ENCODE results near the gene XKR8.
"Not testable (repeated sequence)": the region's sequence is repeated elsewhere in the genome, so short reads cannot be mapped to it uniquely, and the experiment has no call there.

XKR8 gene

GRCh38 chr1:27990920-27991537 is 31.3 kb downstream of the XKR8 start:
- TF ChIP-seq CTCF (IDR thresholded peaks at IDR 0.05; ENCODE audit: insufficient read depth, missing control alignments), result no peak
- DNase-seq (ENCODE audit: insufficient read length, low spot score), result no peak
- FAIRE-seq, result no peak

GRCh38 chr1:27992276-27992675 is 32.5 kb downstream of the XKR8 start:
- TF ChIP-seq CTCF (IDR thresholded peaks at IDR 0.05; ENCODE audit: insufficient read depth, missing control alignments), result no peak
- FAIRE-seq (no peak), DNase-seq (ENCODE audit: insufficient read length, low spot score) (no peak)

GRCh38 chr1:27993241-27993640 is 33.5 kb downstream of the XKR8 start:
- FAIRE-seq (no peak), DNase-seq (ENCODE audit: insufficient read length, low spot score) (no peak)
- TF ChIP-seq CTCF (IDR thresholded peaks at IDR 0.05; ENCODE audit: insufficient read depth, missing control alignments), result no peak

GRCh38 chr1:27994060-27994459 is 34.3 kb downstream of the XKR8 start:
- FAIRE-seq (no peak), DNase-seq (ENCODE audit: insufficient read length, low spot score) (no peak)
- no peak for TF ChIP-seq CTCF (IDR thresholded peaks at IDR 0.05; ENCODE audit: insufficient read depth, missing control alignments)

GRCh38 chr1:27994526-27994925 is 34.8 kb downstream of the XKR8 start:
- DNase-seq (ENCODE audit: insufficient read length, low spot score); FAIRE-seq: not testable (repeated sequence)

- no peak for DNase-seq (ENCODE audit: insufficient read length, low spot score)
- no peak for FAIRE-seq
- TF ChIP-seq CTCF (IDR thresholded peaks at IDR 0.05; ENCODE audit: insufficient read depth, missing control alignments), result no peak
Observed at GRCh38 chr1:27999055-27999454, 39.3 kb downstream of the XKR8 start.

- no peak for DNase-seq (ENCODE audit: insufficient read length, low spot score)
- no peak for FAIRE-seq
- TF ChIP-seq CTCF (IDR thresholded peaks at IDR 0.05; ENCODE audit: insufficient read depth, missing control alignments), result no peak
Observed at GRCh38 chr1:28002600-28002999, 42.8 kb downstream of the XKR8 start.

- not testable (repeated sequence) for FAIRE-seq; DNase-seq (ENCODE audit: insufficient read length, low spot score)
Observed at GRCh38 chr1:28003117-28003516, 43.3 kb downstream of the XKR8 start.
